ENCODE results near the gene MPP3.
"Not testable (repeated sequence)": the region's sequence is repeated elsewhere in the genome, so short reads cannot be mapped to it uniquely, and the experiment has no call there.

MPP3 gene

GRCh38 chr17:43809121-43809520 lies 23.8 kb downstream of the MPP3 start:
- DNase-seq (ENCODE audit: low read depth in 1 of 2, low spot score in 1 of 2) = no peak

- DNase-seq (ENCODE audit: low read depth in 1 of 2, low spot score in 1 of 2) = no peak
Measured at GRCh38 chr17:43808076-43808475, 24.9 kb downstream of the MPP3 start.

GRCh38 chr17:43805117-43805516 lies 27.8 kb downstream of the MPP3 start:
- no peak for DNase-seq (ENCODE audit: low read depth in 1 of 2, low spot score in 1 of 2)

GRCh38 chr17:43803758-43804157 lies 29.2 kb downstream of the MPP3 start:
- DNase-seq (ENCODE audit: low read depth in 1 of 2, low spot score in 1 of 2) = no peak

GRCh38 chr17:43801844-43802243 lies 31.1 kb downstream of the MPP3 start:
- no peak for DNase-seq (ENCODE audit: low read depth in 1 of 2, low spot score in 1 of 2)

- no peak for DNase-seq (ENCODE audit: low read depth in 1 of 2, low spot score in 1 of 2)
Measured at GRCh38 chr17:43800736-43801135, 32.2 kb downstream of the MPP3 start.

- no peak for DNase-seq (ENCODE audit: low read depth in 1 of 2, low spot score in 1 of 2)
Measured at GRCh38 chr17:43799047-43799446, 33.9 kb downstream of the MPP3 start.

GRCh38 chr17:43798024-43798423 lies 34.9 kb downstream of the MPP3 start:
- not testable (repeated sequence) for DNase-seq (ENCODE audit: low read depth in 1 of 2, low spot score in 1 of 2)

- not testable (repeated sequence) for DNase-seq (ENCODE audit: low read depth in 1 of 2, low spot score in 1 of 2)
Measured at GRCh38 chr17:43792668-43793067, 40.3 kb downstream of the MPP3 start.

- DNase-seq (ENCODE audit: low read depth in 1 of 2, low spot score in 1 of 2) = no peak
Measured at GRCh38 chr17:43791589-43791988, 41.4 kb downstream of the MPP3 start.

GRCh38 chr17:43790311-43790940 lies 42.5 kb downstream of the MPP3 start:
- DNase-seq (ENCODE audit: low read depth in 1 of 2, low spot score in 1 of 2) = no peak

GRCh38 chr17:43789482-43789881 lies 43.5 kb downstream of the MPP3 start:
- DNase-seq (ENCODE audit: low read depth in 1 of 2, low spot score in 1 of 2) = no peak

GRCh38 chr17:43788540-43788939 lies 44.4 kb downstream of the MPP3 start:
- DNase-seq (ENCODE audit: low read depth in 1 of 2, low spot score in 1 of 2) = no peak

- no peak for DNase-seq (ENCODE audit: low read depth in 1 of 2, low spot score in 1 of 2)
Measured at GRCh38 chr17:43787728-43788127, 45.2 kb downstream of the MPP3 start.

- DNase-seq (ENCODE audit: low read depth in 1 of 2, low spot score in 1 of 2) = no peak
Measured at GRCh38 chr17:43784628-43785101, 48.3 kb downstream of the MPP3 start.

GRCh38 chr17:43784068-43784467 lies 48.9 kb downstream of the MPP3 start:
- no peak for DNase-seq (ENCODE audit: low read depth in 1 of 2, low spot score in 1 of 2)

- DNase-seq (ENCODE audit: low read depth in 1 of 2, low spot score in 1 of 2) = no peak
Measured at GRCh38 chr17:43782913-43783680, 49.8 kb downstream of the MPP3 start.

GRCh38 chr17:43780135-43780534 lies 52.8 kb downstream of the MPP3 start, which contains the start of gene CFAP97D1:
CFAP97D1 (plus strand) TSS chr17:43780435; CDS start chr17:43780463, 28 bp downstream.
- no peak for DNase-seq (ENCODE audit: low read depth in 1 of 2, low spot score in 1 of 2)

- no peak for DNase-seq (ENCODE audit: low read depth in 1 of 2, low spot score in 1 of 2)
Measured at GRCh38 chr17:43779145-43780125, 53.5 kb downstream of the MPP3 start.

- DNase-seq (ENCODE audit: low read depth in 1 of 2, low spot score in 1 of 2) = peak; percentile 43 to 56
Measured at GRCh38 chr17:43778337-43779144, 54.4 kb downstream of the MPP3 start, which contains the start of gene DUSP3. DUSP3 (minus strand) TSS chr17:43778977; CDS start chr17:43778924, 53 bp downstream.
